ENCODE results near the gene C6orf52. TPM values are rescaled to one million over a fixed set of nuclear protein-coding genes. Genes with fewer than 3 reads are reported as not detected.

Gene C6orf52
- total and polyA plus RNA-seq, 2 of the 13 experiments (the other 11 are each of a cell fraction or from before 2014, with no cell fraction given), result 0.50 to 0.53 TPM

GRCh38 chr6:10722820-10723566 is 28.6 kb upstream of the C6orf52 start, which contains the start of gene TMEM14C (continued):
- peak; percentile 44 for TF ChIP-seq CTCF (CRISPR knock-in tag; IDR thresholded peaks at IDR 0.05)
- TF ChIP-seq SNAPC5 (CRISPR knock-in tag; IDR thresholded peaks at IDR 0.05; ENCODE audit: borderline replicate concordance), result 0 out of 2 replicates have a peak, but pooled peaks have one; percentile 28
- TF ChIP-seq MIER3 (CRISPR knock-in tag; IDR thresholded peaks at IDR 0.05; ENCODE audit: borderline replicate concordance), result peak; percentile 74; the same call in 1 of the 2 replicates
- TF ChIP-seq MZF1 (CRISPR knock-in tag; IDR thresholded peaks at IDR 0.05; ENCODE audit: borderline replicate concordance), result 0 out of 2 replicates have a peak, but pooled peaks have one; percentile 74
- peak; percentile 91 for TF ChIP-seq ZBTB20 (CRISPR knock-in tag; IDR thresholded peaks at IDR 0.05; ENCODE audit: borderline replicate concordance, low read depth)
- TF ChIP-seq NBN (conservative IDR thresholded peaks at IDR 0.05), result no peak
- peak; percentile 96 for TF ChIP-seq ZNF691 (CRISPR knock-in tag; IDR thresholded peaks at IDR 0.05; ENCODE audit: borderline replicate concordance, low read depth)
- TF ChIP-seq KDM2A (CRISPR knock-in tag; IDR thresholded peaks at IDR 0.05; ENCODE audit: borderline replicate concordance, low read depth), result peak; percentile 90
- TF ChIP-seq ZNF891 (CRISPR knock-in tag; IDR thresholded peaks at IDR 0.05), result 0 out of 2 replicates have a peak, but pooled peaks have one; percentile 59
- TF ChIP-seq ZNF512 (CRISPR knock-in tag; IDR thresholded peaks at IDR 0.05), result no peak
- peak; percentile 83 for TF ChIP-seq ZBTB7B (CRISPR knock-in tag; IDR thresholded peaks at IDR 0.05)
- 0 out of 2 replicates have a peak, but pooled peaks have one; percentile 14 for TF ChIP-seq NR2F6 (IDR thresholded peaks at IDR 0.05)
- peak; percentile 46 for TF ChIP-seq NR2F6 (CRISPR knock-in tag; IDR thresholded peaks at IDR 0.05)
- peak; percentile 94 to 95 for TF ChIP-seq HMGXB4 (CRISPR knock-in tag; IDR thresholded peaks at IDR 0.05; ENCODE audit: borderline replicate concordance in 1 of 2, low read depth in 1 of 2)
- TF ChIP-seq E2F5 (CRISPR knock-in tag; conservative IDR thresholded peaks at IDR 0.05), result no peak; the same call in 1 of the 2 replicates
- no peak for TF ChIP-seq NR3C1 (CRISPR knock-in tag; IDR thresholded peaks at IDR 0.05)
- TF ChIP-seq SIX4 (CRISPR knock-in tag; IDR thresholded peaks at IDR 0.05), result 0 out of 2 replicates have a peak, but pooled peaks have one; percentile 24
